HEK293 (cell line): Measurements from ENCODE around the gene TMPRSS4.

Experiments
- CTCF ChIA-PET: fragments of 350-600 bp; formaldehyde crosslinking; extraction: SDS; loops from one replicate; lab custom pipeline; 2021; ENCODE audit warnings: antibody characterized with exemption; lab: Yijun Ruan, JAX
- POLR2A ChIA-PET: fragments of 300-600 bp; formaldehyde crosslinking; extraction: SDS; loops from one replicate; lab custom pipeline; 2020; ENCODE audit warnings: antibody characterized with exemption, inconsistent platforms; lab: Yijun Ruan, JAX
- H3K27ac ChIP-seq: fragments of 200-500 bp; sonication (Bioruptor generic); 2 replicates; pipeline ENCODE4 v1.5.1; 2014; ENCODE audit warnings: low read depth, low read length, control low read depth, inconsistent platforms; ENCODE audit errors: extremely low read depth
- H3K36me3 ChIP-seq, 2 experiments: fragments of 200-500 bp in 1 of 2; sonication (Bioruptor generic) in 1 of 2; 1 replicate in 1 of 2; 2 replicates in 1 of 2; pipeline ENCODE4 v1.5.1; 2014 to 2017; ENCODE audit warnings: inconsistent platforms in 2 of 2, low read length in 2 of 2; ENCODE audit not compliant: control insufficient read depth in 2 of 2, insufficient read depth in 1 of 2
- H3K4me1 ChIP-seq: fragments of 200-500 bp; sonication (Bioruptor generic); 2 replicates; pipeline ENCODE4 v1.5.1; 2014; ENCODE audit warnings: mild to moderate bottlenecking, low read length, inconsistent platforms; ENCODE audit not compliant: control insufficient read depth, insufficient read depth
- H3K4me3 ChIP-seq: 2 replicates; pipeline ENCODE4 v1.5.1; 2011; ENCODE audit warnings: low read depth, mild to moderate bottlenecking, control low read depth, low read length, moderate library complexity
- H3K9me3 ChIP-seq: fragments of 200-500 bp; sonication (Bioruptor generic); 2 replicates; pipeline ENCODE4 v1.5.1; 2014; ENCODE audit warnings: low read depth, low read length, inconsistent platforms; ENCODE audit not compliant: control insufficient read depth, insufficient read depth
- GLIS2 ChIP-seq: fragments of 450-650 bp; formaldehyde crosslinking; IDR thresholded peaks from 2 replicates; pipeline ENCODE4 v1.5.1; 2016; ENCODE audit warnings: missing biosample characterization, missing genetic modification characterization

The TMPRSS4 gene

DNA sequence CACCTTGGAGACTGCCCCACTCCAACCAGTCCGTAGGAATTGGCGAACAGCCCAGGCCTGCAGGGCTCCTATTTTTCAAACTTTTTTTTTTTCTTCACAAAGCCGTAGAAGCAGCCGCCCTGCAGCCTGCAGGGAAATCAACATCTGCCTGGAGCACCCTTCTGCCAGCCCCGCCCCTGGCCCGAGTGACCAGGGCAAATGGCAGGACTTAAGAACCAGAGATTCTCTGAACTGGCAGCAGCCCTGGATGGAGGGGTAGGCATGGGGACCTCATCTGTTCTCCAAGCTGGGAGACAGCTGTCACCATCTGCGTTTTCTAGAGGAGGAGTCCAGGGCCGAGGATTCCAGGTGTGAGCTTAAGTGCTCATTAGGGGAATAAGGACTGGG is 94.0 kb downstream of the TMPRSS4 start:
- CTCF ChIA-PET, result interaction anchor here (0.6 to 7.5 kb wide), 32 partner anchors 10 to 621 kb away, joined by 3 to 128 read pairs (median 4); partner anchors contain the start of genes CD3D and SCN4B
- no peak overlapping the region for H3K4me3 ChIP-seq
- H3K4me1 ChIP-seq, result no peaks in the 10 kb centered on the region
- H3K9me3 ChIP-seq, result no peaks in the 10 kb centered on the region
- H3K36me3 ChIP-seq, result no peaks in the 10 kb centered on the region
- TF ChIP-seq GLIS2 (tag by site-specific recombination), result no peak
- POLR2A ChIA-PET, result interaction anchor here (1.3 kb wide), 1 partner anchor 18 kb away, joined by 7 read pairs; the partner anchor contains the start of gene SCN4B
- no peak overlapping the region for H3K27ac ChIP-seq
